ENCODE results near the gene PUS7.

DNA sequence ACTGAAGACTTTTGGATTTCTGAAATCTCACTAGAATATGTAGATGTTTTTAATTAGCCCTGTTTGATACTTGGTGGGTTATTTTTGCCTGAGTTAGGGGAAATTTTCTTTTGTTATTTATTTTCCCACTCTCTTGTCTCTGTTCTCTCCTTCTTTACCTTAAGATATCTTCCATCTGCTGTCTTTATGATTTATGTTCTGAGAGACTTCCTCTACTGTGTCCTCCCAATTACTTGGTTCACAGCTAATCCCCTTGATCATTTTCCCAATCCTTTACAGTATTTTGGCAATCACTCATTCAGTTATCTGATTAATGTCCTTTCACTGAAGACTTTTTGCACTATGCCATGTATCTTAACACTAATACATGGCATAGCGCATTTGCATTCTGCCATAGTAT, 83.8 kb downstream of the PUS7 start:
- TF ChIP-seq, protein P1, sequence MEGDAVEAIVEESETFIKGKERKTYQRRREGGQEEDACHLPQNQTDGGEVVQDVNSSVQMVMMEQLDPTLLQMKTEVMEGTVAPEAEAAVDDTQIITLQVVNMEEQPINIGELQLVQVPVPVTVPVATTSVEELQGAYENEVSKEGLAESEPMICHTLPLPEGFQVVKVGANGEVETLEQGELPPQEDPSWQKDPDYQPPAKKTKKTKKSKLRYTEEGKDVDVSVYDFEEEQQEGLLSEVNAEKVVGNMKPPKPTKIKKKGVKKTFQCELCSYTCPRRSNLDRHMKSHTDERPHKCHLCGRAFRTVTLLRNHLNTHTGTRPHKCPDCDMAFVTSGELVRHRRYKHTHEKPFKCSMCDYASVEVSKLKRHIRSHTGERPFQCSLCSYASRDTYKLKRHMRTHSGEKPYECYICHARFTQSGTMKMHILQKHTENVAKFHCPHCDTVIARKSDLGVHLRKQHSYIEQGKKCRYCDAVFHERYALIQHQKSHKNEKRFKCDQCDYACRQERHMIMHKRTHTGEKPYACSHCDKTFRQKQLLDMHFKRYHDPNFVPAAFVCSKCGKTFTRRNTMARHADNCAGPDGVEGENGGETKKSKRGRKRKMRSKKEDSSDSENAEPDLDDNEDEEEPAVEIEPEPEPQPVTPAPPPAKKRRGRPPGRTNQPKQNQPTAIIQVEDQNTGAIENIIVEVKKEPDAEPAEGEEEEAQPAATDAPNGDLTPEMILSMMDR (IDR thresholded peaks at IDR 0.05): no peak
- TF ChIP-seq POLR2A (IDR thresholded peaks at IDR 0.05): no peak
